Endothelial cell of umbilical vein (primary cell): ENCODE results near the gene AFAP1L2. TPM values are rescaled to one million over a fixed set of nuclear protein-coding genes. Genes with fewer than 3 reads are reported as not detected.

ENCODE experiments used
- BruUV-seq: library from RNA; stranded (reverse); fragments of 400-500 nt; replicated peaks from 2 replicates; lab custom pipeline; 2021; lab: Mats Ljungman, UMichigan
- CTCF ChIA-PET: fragments of 300-600, 350-600 bp; sonication (Branson Sonifier 250); formaldehyde crosslinking; loops from one replicate; lab custom pipeline; 2021; ENCODE audit warnings: antibody characterized with exemption, inconsistent platforms; lab: Charles Lee
- POLR2A ChIA-PET: fragments of 300-600, 350-600 bp; sonication (Branson Sonifier 250); formaldehyde crosslinking; loops from one replicate; lab custom pipeline; 2021; ENCODE audit warnings: antibody characterized with exemption, inconsistent platforms; lab: Charles Lee
- DNase-seq: peaks from one replicate; pipeline ENCODE4 v3.0.0-alpha.2; 2011; ENCODE audit warnings: low read depth, low spot score
- FAIRE-seq: peaks from 2 replicates; lab custom pipeline; 2011; peaks lifted over from hg19 to GRCh38; lab: Jason Lieb, UNC
- H2AFZ ChIP-seq: 2 replicates; pipeline ENCODE4 v1.6.0; 2012; ENCODE audit warnings: low read depth, low read length, control low read depth, inconsistent platforms
- H3K27ac ChIP-seq: 2 replicates; pipeline ENCODE4 v1.5.1; 2011; ENCODE audit warnings: low read depth, mild to moderate bottlenecking, control low read depth, low read length, moderate library complexity; ENCODE audit not compliant: insufficient read depth
- H3K27me3 ChIP-seq, 2 experiments: 2 replicates each; pipeline versions ENCODE4 v1.6.0 to v1.6.1; 2011; ENCODE audit warnings: low read length in 2 of 2, mixed read lengths in 1 of 2; ENCODE audit not compliant: control insufficient read depth in 2 of 2, insufficient read depth in 2 of 2
- H3K36me3 ChIP-seq, 2 experiments: 2 replicates in 1 of 2; 3 replicates in 1 of 2; pipeline ENCODE4 v1.5.1; 2011; ENCODE audit warnings: low read length in 2 of 2, mild to moderate bottlenecking in 1 of 2, moderate library complexity in 1 of 2; ENCODE audit not compliant: control insufficient read depth in 2 of 2, insufficient read depth in 2 of 2; ENCODE audit errors: extremely low read depth in 1 of 2
- H3K4me1 ChIP-seq: 3 replicates; pipeline ENCODE4 v1.5.1; 2011; ENCODE audit warnings: mild to moderate bottlenecking, low read length; ENCODE audit not compliant: control insufficient read depth, insufficient read depth; ENCODE audit errors: extremely low read depth
- H3K4me2 ChIP-seq: 2 replicates; pipeline ENCODE4 v1.6.1; 2011; ENCODE audit warnings: low read length, control low read depth, mixed read lengths; ENCODE audit not compliant: insufficient read depth
- H3K4me3 ChIP-seq, 3 experiments: fragments of 200-600 bp in 1 of 3; sonication (generic), shearing (Covaris generic) in 1 of 3; replicated peaks in 1 of 3; 2 replicates each; pipeline ENCODE4 v1.5.1; 2011 to 2016; ENCODE audit warnings: control low read depth in 3 of 3, low read length in 3 of 3, mild to moderate bottlenecking in 2 of 3, inconsistent platforms in 1 of 3, low read depth in 1 of 3, moderate library complexity in 1 of 3; ENCODE audit not compliant: insufficient read depth in 1 of 3
- H3K79me2 ChIP-seq: 2 replicates; pipeline ENCODE4 v1.6.0; 2012; ENCODE audit warnings: low read length, inconsistent platforms; ENCODE audit not compliant: control insufficient read depth, insufficient read depth
- H3K9ac ChIP-seq: replicated peaks from 2 replicates; pipeline ENCODE3; 2011; ENCODE audit warnings: low read length, control low read depth; ENCODE audit not compliant: insufficient read depth; ENCODE audit errors: extremely low read depth
- H3K9me1 ChIP-seq: replicated peaks from 3 replicates; pipeline ENCODE4 v1.6.0; 2011; ENCODE audit warnings: mild to moderate bottlenecking, low read length; ENCODE audit not compliant: control insufficient read depth, insufficient read depth; ENCODE audit errors: extremely low read depth
- H3K9me3 ChIP-seq: replicated peaks from 2 replicates; pipeline ENCODE4 v1.5.1; 2012; ENCODE audit warnings: low read length, inconsistent platforms; ENCODE audit not compliant: control insufficient read depth, insufficient read depth
- H4K20me1 ChIP-seq: replicated peaks from 2 replicates; pipeline ENCODE3; 2011; ENCODE audit warnings: mild to moderate bottlenecking, low read length; ENCODE audit not compliant: control insufficient read depth, insufficient read depth; ENCODE audit errors: extremely low read depth
- EZH2 ChIP-seq: IDR thresholded peaks from 2 replicates; pipeline ENCODE4 v1.6.1; 2012; ENCODE audit warnings: borderline replicate concordance, low read depth, mild to moderate bottlenecking, moderate library complexity, low read length, inconsistent platforms; ENCODE audit not compliant: severe bottlenecking
- FOS ChIP-seq: IDR thresholded peaks from 2 replicates; pipeline ENCODE4 v1.6.1; 2011; ENCODE audit warnings: mild to moderate bottlenecking, low read length, moderate library complexity, borderline replicate concordance; ENCODE audit not compliant: insufficient read depth
- GATA2 ChIP-seq: IDR thresholded peaks from 2 replicates; pipeline ENCODE4 v1.7.0; 2011; ENCODE audit warnings: low read depth, mild to moderate bottlenecking, moderate library complexity, mixed read lengths, low read length; ENCODE audit not compliant: insufficient read length, insufficient read depth
- JUN ChIP-seq: IDR thresholded peaks from 2 replicates; pipeline ENCODE4 v1.6.1; 2011; ENCODE audit warnings: borderline replicate concordance, low read depth; ENCODE audit not compliant: insufficient read length, insufficient read depth
- MYC ChIP-seq: IDR thresholded peaks from one replicate; pipeline ENCODE4 v1.6.1; 2011; ENCODE audit warnings: mild to moderate bottlenecking, low read depth, low read length
- POLR2A ChIP-seq: IDR thresholded peaks from 2 replicates; pipeline ENCODE4 v1.6.1; 2012; ENCODE audit warnings: low read depth, mild to moderate bottlenecking, control low read depth, low read length
- POLR2AphosphoS5 ChIP-seq: IDR thresholded peaks from 2 replicates; pipeline ENCODE4 v1.6.1; 2012; ENCODE audit warnings: low read depth, mild to moderate bottlenecking, control low read depth, low read length, moderate library complexity; ENCODE audit not compliant: insufficient read depth
- dilution Hi-C: fragments of 300-500 bp; cut with MboI; formaldehyde crosslinking; loops from one replicate; pipeline ENCODE4 v1.15.0; 2019; ENCODE audit warnings: low sequenced_read_pairs; ENCODE audit not compliant: extremely low pct_ligation_motif_present
- intact Hi-C: fragments of 100-400 bp; cut with micrococcal nuclease; formaldehyde crosslinking; loops from one replicate; pipeline ENCODE4 v1.10.0; 2022
- polyA plus RNA-seq, 4 experiments: library from polyadenylated mRNA; depleted of rRNA in 3 of 4; stranded (reverse) in 3 of 4; unstranded in 1 of 4; fragments of >200 nt; gene quantifications; 2 replicates each; pipeline versions ENCODE4 v1.2.1 to v1.2.3, GENCODE V29; 2011 to 2012; ENCODE audit warnings: missing spikeins in 1 of 4
- total RNA-seq: library from RNA; stranded (reverse); gene quantifications from 2 replicates; pipeline ENCODE4 v1.2.3, GENCODE V29; 2021
- TF ChIP-seq, protein P1 (sequence below): IDR thresholded peaks from 2 replicates; pipeline ENCODE4 v1.6.1; 2011; ENCODE audit not compliant: insufficient read depth, insufficient read length
- TF ChIP-seq, protein P2 (sequence below), 2 donors: IDR thresholded peaks; 1 replicate in 1 of 2; 2 replicates in 1 of 2; pipeline ENCODE4 v1.5.1; 2011; ENCODE audit warnings: low read length in 2 of 2, mild to moderate bottlenecking in 2 of 2, moderate library complexity in 2 of 2, control low read depth in 1 of 2, inconsistent platforms in 1 of 2, low read depth in 1 of 2; ENCODE audit not compliant: insufficient read depth in 1 of 2; ENCODE audit errors: extremely low read depth in 1 of 2

AFAP1L2 gene
- total and polyA plus RNA-seq, 2 donors (not counting 3 experiments of a cell fraction or from before 2014, with no cell fraction given), result 0.90 to 4.1 TPM

DNA sequence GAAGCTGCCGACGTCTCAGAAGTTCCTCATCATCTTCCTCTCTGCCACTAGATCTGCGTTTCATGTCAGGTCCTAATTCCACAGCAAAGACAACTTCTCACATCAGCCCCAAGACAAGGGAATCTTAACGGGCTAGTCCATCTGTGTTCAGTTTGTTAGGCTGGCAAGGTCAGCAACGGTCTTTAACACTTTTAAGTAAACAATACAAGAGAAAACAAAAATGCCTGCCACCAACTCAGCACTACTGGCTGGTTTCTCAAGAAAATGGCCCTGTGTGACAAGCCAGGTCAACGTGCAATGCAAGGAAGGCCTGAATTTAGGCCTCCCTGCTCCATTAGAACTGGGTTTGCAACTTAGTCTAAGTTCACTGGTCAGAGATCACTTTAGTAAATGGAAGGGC is 41.0 kb upstream of the AFAP1L2 start:
- dilution Hi-C loops (no loop called here), intact Hi-C loops (no loop called here)
- peaks cover 13% of the 10 kb centered on the region for H3K4me1 ChIP-seq
- no peak overlapping the region for H3K27ac ChIP-seq
- no peak overlapping the region for H3K4me2 ChIP-seq
- no peaks in the 10 kb centered on the region for H4K20me1 ChIP-seq
- FAIRE-seq, result no peak
- BruUV-seq, result no TSS peak
- H3K36me3 ChIP-seq, result peaks cover 0 to 18% of the 10 kb centered on the region in 2 experiments
- no peak overlapping the region for H2AFZ ChIP-seq
- H3K9me3 ChIP-seq, result no peaks in the 10 kb centered on the region
- TF ChIP-seq POLR2AphosphoS5 (no peak), JUN (no peak), MYC (no peak), FOS (no peak), GATA2 (no peak), EZH2 (no peak), POLR2A (no peak)
- TF ChIP-seq, protein P1, sequence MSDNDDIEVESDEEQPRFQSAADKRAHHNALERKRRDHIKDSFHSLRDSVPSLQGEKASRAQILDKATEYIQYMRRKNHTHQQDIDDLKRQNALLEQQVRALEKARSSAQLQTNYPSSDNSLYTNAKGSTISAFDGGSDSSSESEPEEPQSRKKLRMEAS, result no peak
- H3K9ac ChIP-seq, result no peak overlapping the region
- H3K79me2 ChIP-seq, result no peaks in the 10 kb centered on the region
- no peaks in the 10 kb centered on the region for H3K27me3 ChIP-seq
- CTCF ChIA-PET, result no interaction called here
- H3K9me1 ChIP-seq, result no peaks in the 10 kb centered on the region
- no peak for DNase-seq
- POLR2A ChIA-PET, result no interaction called here
- no peak overlapping the region for H3K4me3 ChIP-seq

DNA sequence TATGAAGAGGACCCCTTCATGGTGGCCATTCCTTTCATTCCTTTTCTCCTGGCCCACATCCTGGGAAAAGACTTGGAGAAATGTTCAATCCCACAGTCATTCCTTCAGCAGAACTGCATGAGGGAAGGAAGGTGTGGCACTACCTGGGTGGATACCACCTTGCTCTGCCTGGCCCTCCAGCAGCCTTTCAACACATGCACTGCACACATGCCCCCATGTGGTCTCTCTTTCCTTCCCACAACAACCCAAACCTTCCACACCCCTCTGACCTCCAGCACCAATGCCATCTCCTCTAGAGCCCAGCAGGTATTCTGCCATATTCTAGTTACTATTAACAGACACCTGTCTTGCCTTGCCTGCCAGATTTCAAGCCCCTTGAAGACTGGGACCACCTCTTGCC is 40.5 kb upstream of the AFAP1L2 start:
- no peak overlapping the region for H3K27ac ChIP-seq
- no peaks in the 10 kb centered on the region for H3K9me3 ChIP-seq
- H3K9me1 ChIP-seq, result no peaks in the 10 kb centered on the region
- BruUV-seq, result no TSS peak
- H3K4me1 ChIP-seq, result peaks cover 13% of the 10 kb centered on the region
- TF ChIP-seq POLR2AphosphoS5, result no peak
- TF ChIP-seq MYC, result no peak
- no peak for TF ChIP-seq EZH2
- TF ChIP-seq FOS, result no peak
- TF ChIP-seq GATA2, result no peak
- TF ChIP-seq, protein P2, sequence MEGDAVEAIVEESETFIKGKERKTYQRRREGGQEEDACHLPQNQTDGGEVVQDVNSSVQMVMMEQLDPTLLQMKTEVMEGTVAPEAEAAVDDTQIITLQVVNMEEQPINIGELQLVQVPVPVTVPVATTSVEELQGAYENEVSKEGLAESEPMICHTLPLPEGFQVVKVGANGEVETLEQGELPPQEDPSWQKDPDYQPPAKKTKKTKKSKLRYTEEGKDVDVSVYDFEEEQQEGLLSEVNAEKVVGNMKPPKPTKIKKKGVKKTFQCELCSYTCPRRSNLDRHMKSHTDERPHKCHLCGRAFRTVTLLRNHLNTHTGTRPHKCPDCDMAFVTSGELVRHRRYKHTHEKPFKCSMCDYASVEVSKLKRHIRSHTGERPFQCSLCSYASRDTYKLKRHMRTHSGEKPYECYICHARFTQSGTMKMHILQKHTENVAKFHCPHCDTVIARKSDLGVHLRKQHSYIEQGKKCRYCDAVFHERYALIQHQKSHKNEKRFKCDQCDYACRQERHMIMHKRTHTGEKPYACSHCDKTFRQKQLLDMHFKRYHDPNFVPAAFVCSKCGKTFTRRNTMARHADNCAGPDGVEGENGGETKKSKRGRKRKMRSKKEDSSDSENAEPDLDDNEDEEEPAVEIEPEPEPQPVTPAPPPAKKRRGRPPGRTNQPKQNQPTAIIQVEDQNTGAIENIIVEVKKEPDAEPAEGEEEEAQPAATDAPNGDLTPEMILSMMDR (IDR thresholded peaks at IDR 0.05; ENCODE audit: extremely low read depth in 1 of 2, insufficient read depth in 1 of 2, low read depth in 1 of 2, low read length in 2 of 2), result no peak
- TF ChIP-seq, protein P1, result no peak
- TF ChIP-seq POLR2A, result no peak
- no peak for TF ChIP-seq JUN
- POLR2A ChIA-PET, result no interaction called here
- dilution Hi-C loops, result no loop called here
- FAIRE-seq (no peak), DNase-seq (no peak)
- peaks cover 0 to 22% of the 10 kb centered on the region in 2 experiments for H3K36me3 ChIP-seq
- no peaks in the 10 kb centered on the region for H3K27me3 ChIP-seq
- CTCF ChIA-PET, result no interaction called here
- no peak overlapping the region for H3K4me3 ChIP-seq
- H3K9ac ChIP-seq, result no peak overlapping the region
- H2AFZ ChIP-seq, result no peak overlapping the region
- no peaks in the 10 kb centered on the region for H4K20me1 ChIP-seq
- intact Hi-C loops, result no loop called here
- no peak overlapping the region for H3K4me2 ChIP-seq
- H3K79me2 ChIP-seq, result no peaks in the 10 kb centered on the region
